ENCODE data around the gene INSYN1.

Gene INSYN1

DNA sequence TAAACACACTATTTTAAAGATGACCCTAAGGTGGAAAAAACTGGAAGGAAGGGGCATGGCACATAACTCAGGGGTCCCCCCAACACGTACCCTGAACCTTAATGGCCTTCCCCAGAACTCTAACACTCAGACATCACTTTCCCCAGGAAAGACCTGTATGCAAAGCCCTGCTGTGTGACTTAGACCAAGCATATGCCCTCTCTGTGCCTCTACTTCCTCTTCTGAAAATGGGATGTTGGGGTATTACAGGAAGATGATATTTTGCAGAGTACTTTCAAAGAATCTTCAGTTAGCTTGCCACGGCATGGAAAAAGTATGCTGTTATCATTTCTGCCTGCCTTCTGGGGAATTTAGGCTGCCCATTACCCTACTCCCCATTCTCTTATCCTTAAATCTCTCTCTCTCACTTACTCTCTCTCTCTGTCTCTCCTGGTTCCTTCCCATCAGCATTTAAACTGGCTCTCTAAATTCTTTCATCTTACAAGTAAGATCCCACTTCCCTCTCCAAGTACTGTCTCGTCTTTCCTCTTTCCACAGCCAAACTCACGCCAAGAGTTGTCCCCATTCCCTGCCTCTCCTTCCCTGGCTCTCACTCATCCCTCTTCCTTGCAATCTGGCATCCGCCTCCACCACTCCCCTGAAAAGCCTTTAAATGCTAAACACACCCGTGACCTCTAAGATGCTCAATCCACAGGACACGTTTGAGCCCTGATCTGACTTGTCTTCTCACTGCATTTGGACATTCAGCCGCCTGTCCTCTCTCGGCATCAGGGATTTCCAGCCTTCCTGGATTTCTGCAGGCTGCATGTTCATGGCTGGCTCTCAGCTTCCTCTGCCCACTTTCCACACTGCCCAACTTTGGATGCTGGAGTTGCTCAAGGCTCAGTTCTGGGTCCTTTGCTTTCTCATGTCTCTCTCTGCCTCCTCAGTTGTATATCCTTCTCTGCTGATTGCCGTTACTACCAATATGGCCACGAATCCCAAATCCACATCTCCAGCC is 7.5 kb upstream of the INSYN1 start:
- H3K4me3 ChIP-seq (replicated peaks in 1 of 2; ENCODE audit: low read depth in 2 of 2, low read length in 2 of 2) = no peak overlapping the region
- TF ChIP-seq, protein P1, sequence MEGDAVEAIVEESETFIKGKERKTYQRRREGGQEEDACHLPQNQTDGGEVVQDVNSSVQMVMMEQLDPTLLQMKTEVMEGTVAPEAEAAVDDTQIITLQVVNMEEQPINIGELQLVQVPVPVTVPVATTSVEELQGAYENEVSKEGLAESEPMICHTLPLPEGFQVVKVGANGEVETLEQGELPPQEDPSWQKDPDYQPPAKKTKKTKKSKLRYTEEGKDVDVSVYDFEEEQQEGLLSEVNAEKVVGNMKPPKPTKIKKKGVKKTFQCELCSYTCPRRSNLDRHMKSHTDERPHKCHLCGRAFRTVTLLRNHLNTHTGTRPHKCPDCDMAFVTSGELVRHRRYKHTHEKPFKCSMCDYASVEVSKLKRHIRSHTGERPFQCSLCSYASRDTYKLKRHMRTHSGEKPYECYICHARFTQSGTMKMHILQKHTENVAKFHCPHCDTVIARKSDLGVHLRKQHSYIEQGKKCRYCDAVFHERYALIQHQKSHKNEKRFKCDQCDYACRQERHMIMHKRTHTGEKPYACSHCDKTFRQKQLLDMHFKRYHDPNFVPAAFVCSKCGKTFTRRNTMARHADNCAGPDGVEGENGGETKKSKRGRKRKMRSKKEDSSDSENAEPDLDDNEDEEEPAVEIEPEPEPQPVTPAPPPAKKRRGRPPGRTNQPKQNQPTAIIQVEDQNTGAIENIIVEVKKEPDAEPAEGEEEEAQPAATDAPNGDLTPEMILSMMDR (IDR thresholded peaks at IDR 0.05; ENCODE audit: low read depth, low read length) = no peak
- DNase-seq (ENCODE audit: low read depth in 2 of 2) = no peak

DNA sequence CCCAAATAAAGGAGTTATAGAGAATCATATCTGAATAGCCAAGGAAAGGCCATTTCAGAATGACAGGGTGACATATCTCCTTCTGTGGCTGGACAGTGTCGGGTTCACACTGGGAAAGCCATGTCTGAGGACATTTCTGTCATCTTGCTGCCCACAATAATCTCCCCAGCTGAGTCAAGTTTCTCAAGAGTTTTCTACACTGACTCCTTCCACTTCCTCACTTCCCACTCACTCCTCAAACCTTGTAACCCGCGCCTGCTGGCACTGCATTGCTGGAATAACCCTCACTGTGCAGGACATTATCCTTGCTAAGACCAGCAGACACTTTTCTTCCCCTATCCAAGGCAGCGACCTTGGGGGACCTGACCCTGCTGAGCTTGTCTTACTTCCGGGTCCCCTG is 5.3 kb upstream of the INSYN1 start:
- no peak overlapping the region for H3K4me3 ChIP-seq (replicated peaks in 1 of 2; ENCODE audit: low read depth in 2 of 2, low read length in 2 of 2)
- DNase-seq (ENCODE audit: low read depth in 2 of 2) = no peak

DNA sequence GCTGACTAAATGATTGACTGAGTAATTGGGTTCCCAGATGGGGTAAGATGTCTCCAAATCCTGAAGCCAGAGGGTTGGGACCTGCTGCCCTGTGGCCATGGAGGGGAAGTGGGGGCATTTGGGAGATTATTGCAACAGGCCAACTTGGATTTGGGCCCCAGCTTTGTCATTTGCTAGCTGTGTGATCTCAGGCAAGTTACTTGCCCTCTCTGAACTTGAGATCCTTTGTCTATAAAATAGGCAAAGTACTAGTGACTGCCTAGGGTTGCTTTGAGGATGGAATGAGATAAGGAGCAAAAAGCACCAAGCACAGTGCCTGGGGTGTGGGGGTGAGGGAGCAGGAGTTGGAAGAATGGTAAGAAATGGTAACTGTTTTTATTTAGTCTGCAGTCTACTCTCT is 4.4 kb upstream of the INSYN1 start:
- no peak overlapping the region for H3K4me3 ChIP-seq (replicated peaks in 1 of 2; ENCODE audit: low read depth in 2 of 2, low read length in 2 of 2)
- no peak for DNase-seq (ENCODE audit: low read depth in 2 of 2)
- TF ChIP-seq, protein P1 (IDR thresholded peaks at IDR 0.05; ENCODE audit: low read depth, low read length) = no peak

More for the DNA sequence above, 5.3 kb upstream of the INSYN1 start:
- TF ChIP-seq, protein P1 (IDR thresholded peaks at IDR 0.05; ENCODE audit: low read depth, low read length) = no peak

DNA sequence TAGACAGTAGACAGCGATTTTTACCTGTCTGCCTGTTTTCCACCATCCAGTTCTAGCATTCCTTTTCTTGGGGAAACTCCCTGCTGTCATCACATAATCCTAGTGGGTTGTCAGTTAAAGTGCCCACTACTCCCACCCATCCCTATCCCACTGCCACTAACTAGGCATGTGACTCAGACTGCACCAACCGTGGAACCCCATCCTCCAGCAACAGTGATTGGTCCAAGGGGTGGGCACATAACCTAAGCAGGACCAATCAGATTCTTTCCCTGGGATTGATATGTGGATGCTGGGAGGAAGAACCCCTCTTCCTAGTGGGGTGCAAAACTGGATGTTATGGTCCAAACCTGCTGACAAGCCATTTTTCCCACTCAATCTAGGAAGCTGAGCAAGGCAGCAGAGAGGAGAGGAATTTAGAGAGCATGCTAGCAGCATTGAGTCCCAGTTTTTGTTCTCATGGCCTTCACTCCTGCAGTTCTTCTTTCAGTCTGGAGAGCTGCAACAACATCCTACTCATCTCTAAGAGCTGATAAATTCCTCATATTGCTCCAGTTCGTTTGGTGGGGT is 3.9 kb upstream of the INSYN1 start:
- no peak for DNase-seq (ENCODE audit: low read depth in 2 of 2)
- no peak overlapping the region for H3K4me3 ChIP-seq (replicated peaks in 1 of 2; ENCODE audit: low read depth in 2 of 2, low read length in 2 of 2)
- TF ChIP-seq, protein P1 (IDR thresholded peaks at IDR 0.05; ENCODE audit: low read depth, low read length) = no peak

DNA sequence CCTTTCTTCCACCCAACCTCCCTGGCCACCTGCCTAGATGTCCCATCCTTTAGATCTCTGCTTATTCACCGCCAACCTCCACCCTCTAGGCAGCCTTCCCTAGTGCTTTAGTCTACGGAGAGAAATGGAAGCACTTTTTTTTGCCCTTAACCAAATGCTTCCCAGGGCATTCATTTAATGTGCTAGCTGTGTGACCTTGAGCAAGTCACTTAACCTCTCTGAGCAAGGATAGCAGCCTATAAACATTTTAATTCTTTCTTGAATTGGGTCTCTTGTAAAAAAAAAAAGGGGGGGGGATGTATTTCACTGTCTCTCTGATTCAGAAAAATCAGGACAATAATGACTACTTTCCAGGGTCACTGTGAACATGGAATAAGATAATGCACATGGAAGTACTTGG is 3.2 kb upstream of the INSYN1 start:
- H3K4me3 ChIP-seq (replicated peaks in 1 of 2; ENCODE audit: low read depth in 2 of 2, low read length in 2 of 2) = no peak overlapping the region
- TF ChIP-seq, protein P1 (IDR thresholded peaks at IDR 0.05; ENCODE audit: low read depth, low read length) = no peak
- DNase-seq (ENCODE audit: low read depth in 2 of 2) = no peak

DNA sequence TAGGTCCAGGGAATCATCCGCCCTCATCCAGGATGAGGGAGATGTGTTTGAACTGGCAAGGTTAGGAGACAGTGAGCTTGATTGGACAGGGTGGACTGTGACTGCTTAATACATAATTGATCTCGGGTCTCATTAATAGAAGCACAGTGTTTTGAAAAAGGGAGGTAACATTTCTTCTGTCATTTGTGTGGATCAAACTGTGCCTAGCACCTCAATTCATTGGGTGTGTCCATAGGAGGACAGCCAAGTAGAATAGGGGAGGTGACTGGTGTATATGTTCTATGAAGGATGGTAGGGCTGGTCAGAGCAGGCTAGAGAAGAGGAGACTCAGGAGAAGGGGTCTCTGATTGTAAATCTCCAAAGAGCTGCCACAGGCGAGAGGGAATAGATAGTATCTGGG is 2.8 kb upstream of the INSYN1 start:
- TF ChIP-seq, protein P1 (IDR thresholded peaks at IDR 0.05; ENCODE audit: low read depth, low read length) = no peak
- DNase-seq (ENCODE audit: low read depth in 2 of 2) = no peak
- no peak overlapping the region for H3K4me3 ChIP-seq (replicated peaks in 1 of 2; ENCODE audit: low read depth in 2 of 2, low read length in 2 of 2)

All from cardiac fibroblast (primary cell).